Measurements from ENCODE around the gene FLVCR2. TPM values are rescaled to one million over a fixed set of nuclear protein-coding genes. Genes with fewer than 3 reads are reported as not detected.

Gene FLVCR2
- polyA plus RNA-seq, 1 experiment, result 3.4 TPM

DNA sequence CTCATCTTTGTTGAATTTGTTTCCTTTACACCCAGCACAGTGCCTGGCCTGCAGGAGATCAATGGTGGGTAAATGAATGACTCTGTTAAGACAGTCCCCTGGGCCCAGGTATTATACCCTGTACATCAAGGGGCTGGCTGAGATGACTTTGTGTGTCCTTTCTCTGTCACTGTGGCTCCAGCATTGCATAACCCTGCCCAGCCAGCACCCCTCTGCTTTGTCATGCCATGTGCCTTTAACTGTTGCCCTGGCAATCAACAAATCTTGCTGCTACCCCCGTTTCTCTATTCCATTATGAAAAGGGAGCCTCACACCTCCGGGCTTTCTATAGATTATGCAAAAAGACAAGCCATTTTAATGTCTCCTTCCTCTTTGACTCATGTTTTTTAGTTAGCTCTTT is 7.6 kb upstream of the FLVCR2 start:
- Histone ChIP-seq H3K4me3 (ENCODE audit: low read depth, low read length) (no peak overlapping the region), H3K27me3 (ENCODE audit: control insufficient read depth, insufficient read depth, low read length) (peaks cover 37% of the 10 kb centered on the region), H3K9me3 (ENCODE audit: control insufficient read depth, insufficient read depth, low read length) (no peaks in the 10 kb centered on the region), H3K27ac (ENCODE audit: low read depth, low read length) (no peak overlapping the region)
- ChIA-PET CTCF (interaction anchor here (1.6 to 3.7 kb wide), 2 partner anchors 10 to 84 kb away, joined by 6 to 16 read pairs; no protein-coding TSS in a partner anchor), POLR2A (no interaction called here)
- DNase-seq (ENCODE audit: low read depth, low spot score), result no peak
- TF ChIP-seq, protein P1, sequence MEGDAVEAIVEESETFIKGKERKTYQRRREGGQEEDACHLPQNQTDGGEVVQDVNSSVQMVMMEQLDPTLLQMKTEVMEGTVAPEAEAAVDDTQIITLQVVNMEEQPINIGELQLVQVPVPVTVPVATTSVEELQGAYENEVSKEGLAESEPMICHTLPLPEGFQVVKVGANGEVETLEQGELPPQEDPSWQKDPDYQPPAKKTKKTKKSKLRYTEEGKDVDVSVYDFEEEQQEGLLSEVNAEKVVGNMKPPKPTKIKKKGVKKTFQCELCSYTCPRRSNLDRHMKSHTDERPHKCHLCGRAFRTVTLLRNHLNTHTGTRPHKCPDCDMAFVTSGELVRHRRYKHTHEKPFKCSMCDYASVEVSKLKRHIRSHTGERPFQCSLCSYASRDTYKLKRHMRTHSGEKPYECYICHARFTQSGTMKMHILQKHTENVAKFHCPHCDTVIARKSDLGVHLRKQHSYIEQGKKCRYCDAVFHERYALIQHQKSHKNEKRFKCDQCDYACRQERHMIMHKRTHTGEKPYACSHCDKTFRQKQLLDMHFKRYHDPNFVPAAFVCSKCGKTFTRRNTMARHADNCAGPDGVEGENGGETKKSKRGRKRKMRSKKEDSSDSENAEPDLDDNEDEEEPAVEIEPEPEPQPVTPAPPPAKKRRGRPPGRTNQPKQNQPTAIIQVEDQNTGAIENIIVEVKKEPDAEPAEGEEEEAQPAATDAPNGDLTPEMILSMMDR (IDR thresholded peaks at IDR 0.05; ENCODE audit: low read depth, low read length), result no peak

DNA sequence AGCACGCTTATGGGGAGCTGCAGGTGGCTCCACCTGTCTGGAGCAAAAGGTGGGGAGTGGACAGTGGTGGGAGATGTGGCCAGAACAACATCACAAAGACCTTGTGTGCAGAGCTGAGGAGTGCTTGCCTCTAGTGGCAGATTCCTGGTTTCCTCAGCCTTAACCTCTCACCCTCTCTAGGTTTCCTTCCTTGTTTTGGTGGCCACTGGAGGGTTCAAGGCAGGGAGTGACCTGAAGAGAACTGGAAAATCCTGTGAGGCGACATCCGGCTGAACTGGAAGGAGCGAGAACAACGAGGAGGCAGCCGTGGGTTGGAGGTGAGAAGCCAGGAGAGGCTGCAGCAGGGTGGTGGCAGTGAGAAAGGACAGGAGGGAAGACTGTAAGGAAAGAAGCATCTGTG is 6.3 kb upstream of the FLVCR2 start:
- ChIA-PET POLR2A (no interaction called here), CTCF (interaction anchor here (1.0 to 3.7 kb wide), 2 partner anchors 11 to 82 kb away, joined by 3 to 16 read pairs; no protein-coding TSS in a partner anchor)
- H3K4me3 ChIP-seq (ENCODE audit: low read depth, low read length), result no peak overlapping the region
- H3K27ac ChIP-seq (ENCODE audit: low read depth, low read length), result no peak overlapping the region
- H3K9me3 ChIP-seq (ENCODE audit: control insufficient read depth, insufficient read depth, low read length), result no peaks in the 10 kb centered on the region
- TF ChIP-seq, protein P1 (IDR thresholded peaks at IDR 0.05; ENCODE audit: low read depth, low read length), result no peak
- no peak for DNase-seq (ENCODE audit: low read depth, low spot score)
- peaks cover 34% of the 10 kb centered on the region for H3K27me3 ChIP-seq (ENCODE audit: control insufficient read depth, insufficient read depth, low read length)

DNA sequence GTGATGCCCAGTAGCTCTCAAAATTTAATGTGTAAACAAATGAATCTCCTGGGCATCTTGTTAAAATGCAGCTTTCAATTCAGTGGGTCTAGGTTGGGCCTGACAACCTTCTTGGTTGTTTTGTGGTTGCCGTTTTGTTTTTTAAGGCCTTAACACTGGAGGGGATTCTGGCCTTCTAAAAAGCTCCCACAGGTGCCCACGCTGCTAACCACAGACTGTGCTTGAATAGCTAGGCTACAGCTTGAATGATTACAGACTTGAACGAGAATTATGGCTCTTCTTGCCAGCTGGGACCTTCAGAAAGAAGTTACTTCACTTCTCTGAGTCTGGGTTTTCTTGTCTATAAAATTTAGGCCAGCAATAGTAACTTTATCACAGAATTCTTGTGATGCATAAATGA is 1.3 kb upstream of the FLVCR2 start:
- TF ChIP-seq, protein P1 (IDR thresholded peaks at IDR 0.05; ENCODE audit: low read depth, low read length), result no peak
- Histone ChIP-seq H3K4me3 (ENCODE audit: low read depth, low read length) (no peak overlapping the region), H3K27ac (ENCODE audit: low read depth, low read length) (no peak overlapping the region), H3K9me3 (ENCODE audit: control insufficient read depth, insufficient read depth, low read length) (no peaks in the 10 kb centered on the region; the same call in 1 of the 2 replicates), H3K27me3 (ENCODE audit: control insufficient read depth, insufficient read depth, low read length) (peaks cover 9% of the 10 kb centered on the region)
- DNase-seq (ENCODE audit: low read depth, low spot score), result no peak
- ChIA-PET POLR2A (interaction anchor here (1.0 to 1.6 kb wide), 3 partner anchors 71 to 81 kb away, joined by 3 to 4 read pairs (median 3); no protein-coding TSS in a partner anchor), CTCF (interaction anchor here (0.7 to 9.5 kb wide), 31 partner anchors 8 to 810 kb away, joined by 3 to 411 read pairs (median 5); partner anchors contain the start of genes ERG28, TGFB3 and TTLL5)

DNA sequence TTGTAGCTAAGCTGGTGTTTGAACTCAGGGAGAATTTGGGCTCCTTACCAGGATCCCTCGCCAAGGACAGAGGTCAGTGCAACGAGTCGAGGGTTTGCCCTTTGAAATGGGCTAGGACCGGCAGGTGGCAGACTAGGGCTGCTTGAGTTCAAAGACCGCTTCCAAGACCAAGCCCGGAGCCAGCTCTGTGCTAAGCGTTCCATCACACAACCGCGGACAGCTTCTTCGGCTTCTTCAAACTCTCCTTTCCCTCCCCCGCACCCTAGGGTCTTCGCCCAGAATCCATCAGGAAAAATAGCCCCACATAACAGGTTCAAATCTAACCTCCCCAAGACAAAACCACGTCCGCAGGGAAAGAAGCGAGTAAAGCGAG is 705 bp upstream of the FLVCR2 start:
- CTCF ChIA-PET, result interaction anchor here (0.6 to 9.5 kb wide), 28 partner anchors 9 to 809 kb away, joined by 3 to 411 read pairs (median 5); partner anchors contain the start of genes ERG28, TGFB3 and TTLL5
- H3K4me3 ChIP-seq (ENCODE audit: low read depth, low read length), result peak overlapping the region; percentile 66
- peak overlapping the region; percentile 22 for H3K27ac ChIP-seq (ENCODE audit: low read depth, low read length)
- POLR2A ChIA-PET, result interaction anchor here (0.8 to 1.6 kb wide), 4 partner anchors 71 to 80 kb away, joined by 3 to 4 read pairs (median 3); no protein-coding TSS in a partner anchor
- TF ChIP-seq, protein P1 (IDR thresholded peaks at IDR 0.05; ENCODE audit: low read depth, low read length), result peak; percentile 88
- peak; percentile 55 for DNase-seq (ENCODE audit: low read depth, low spot score)
- no peaks in the 10 kb centered on the region; the same call in 1 of the 2 replicates for H3K9me3 ChIP-seq (ENCODE audit: control insufficient read depth, insufficient read depth, low read length)
- H3K27me3 ChIP-seq (ENCODE audit: control insufficient read depth, insufficient read depth, low read length), result peaks cover 7% of the 10 kb centered on the region

DNA sequence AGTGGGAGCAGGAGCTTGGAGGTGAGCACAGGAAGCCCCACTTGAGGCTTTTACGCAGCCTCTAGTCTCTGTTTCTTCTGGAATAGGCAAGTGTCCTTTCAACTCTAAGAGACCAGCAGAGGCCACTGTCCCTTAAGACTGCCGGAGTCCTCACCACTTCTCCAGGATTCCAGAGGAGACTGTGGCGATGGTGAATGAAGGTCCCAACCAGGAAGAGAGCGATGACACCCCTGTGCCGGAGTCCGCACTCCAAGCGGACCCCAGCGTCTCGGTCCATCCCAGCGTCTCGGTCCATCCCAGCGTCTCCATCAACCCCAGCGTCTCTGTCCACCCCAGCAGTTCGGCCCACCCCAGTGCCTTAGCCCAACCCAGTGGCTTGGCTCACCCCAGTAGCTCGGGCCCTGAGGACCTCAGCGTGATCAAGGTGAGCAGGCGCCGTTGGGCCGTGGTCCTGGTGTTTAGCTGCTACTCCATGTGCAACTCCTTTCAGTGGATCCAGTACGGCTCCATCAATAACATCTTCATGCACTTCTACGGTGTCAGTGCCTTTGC is 442 bp downstream of the FLVCR2 start:
- POLR2A ChIA-PET, result interaction anchor here (1.6 kb wide), 1 partner anchor 75 kb away, joined by 4 read pairs; no protein-coding TSS in a partner anchor
- no peak overlapping the region for H3K27ac ChIP-seq (ENCODE audit: low read depth, low read length)
- CTCF ChIA-PET, result interaction anchor here (1.7 to 9.5 kb wide), 7 partner anchors 24 to 403 kb away, joined by 5 to 411 read pairs (median 7); partner anchors contain the start of genes ERG28, TGFB3 and TTLL5

More for the DNA sequence above, 442 bp downstream of the FLVCR2 start:
- Histone ChIP-seq H3K27me3 (ENCODE audit: control insufficient read depth, insufficient read depth, low read length) (peaks cover 7% of the 10 kb centered on the region), H3K4me3 (ENCODE audit: low read depth, low read length) (peak overlapping the region; percentile 66), H3K9me3 (ENCODE audit: control insufficient read depth, insufficient read depth, low read length) (no peaks in the 10 kb centered on the region; the same call in 1 of the 2 replicates)
- DNase-seq (ENCODE audit: low read depth, low spot score), result no peak
- TF ChIP-seq, protein P1 (IDR thresholded peaks at IDR 0.05; ENCODE audit: low read depth, low read length), result 0 out of 2 replicates have a peak, but pooled peaks have one; percentile 25
